GM12892 (cell line): Measurements from ENCODE around the gene A2M.

Experiments used
- POLR2AphosphoS5 ChIP-seq: IDR thresholded peaks from 2 replicates; pipeline ENCODE4 v1.6.1; 2011; ENCODE audit warnings: low read depth, low read length, control low read depth
- TAF1 ChIP-seq: IDR thresholded peaks from 2 replicates; pipeline ENCODE4 v1.6.1; 2011; ENCODE audit warnings: low read depth, mild to moderate bottlenecking, control low read depth, low read length, borderline replicate concordance

DNA sequence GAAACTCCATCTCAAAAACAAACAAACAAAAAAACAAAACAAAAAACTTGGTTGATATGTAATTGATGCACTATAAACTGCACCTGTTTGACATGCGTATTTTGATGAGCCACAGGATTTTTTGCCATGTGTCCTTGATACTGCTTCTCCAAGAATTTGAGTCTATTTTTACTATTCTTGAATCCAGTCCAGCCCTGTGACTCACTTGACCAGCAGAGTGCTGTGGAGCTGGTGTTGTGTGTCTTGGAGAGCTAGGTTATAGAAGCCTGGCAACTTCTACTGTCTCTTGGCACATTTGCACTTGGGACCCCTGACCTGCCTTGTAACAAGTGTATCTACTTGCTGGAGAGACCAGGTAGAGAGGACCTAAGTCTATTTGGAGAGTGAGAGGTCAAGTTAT lies 74.4 kb downstream of the A2M start:
- TF ChIP-seq TAF1 (no peak), POLR2AphosphoS5 (no peak)
